ENCODE results near the gene TCEAL9. TPM values are rescaled to one million over a fixed set of nuclear protein-coding genes. Genes with fewer than 3 reads are reported as not detected.

TCEAL9 gene
- total RNA-seq, 1 donor from 2014 or later = 0.35 TPM

DNA sequence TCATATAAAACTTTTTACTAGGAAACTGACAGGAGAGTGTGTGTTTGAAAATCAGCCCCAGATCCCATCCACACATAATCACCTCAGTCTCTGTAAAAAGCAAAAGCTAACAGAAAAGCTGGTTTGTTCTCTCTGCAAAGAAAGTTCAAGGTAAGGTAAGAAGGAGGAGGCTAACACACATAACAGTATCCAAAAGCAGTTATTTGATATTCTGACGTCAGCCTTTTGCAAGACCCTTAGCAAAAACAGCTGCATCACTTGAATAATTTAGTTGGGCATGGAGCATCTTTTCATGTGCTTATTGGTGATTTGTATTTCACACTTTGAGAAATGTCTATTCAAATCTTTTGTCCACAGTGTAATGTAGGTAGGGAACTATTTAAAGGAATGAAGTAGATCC, 5.5 kb downstream of the TCEAL9 start:
- DNase-seq (no peak), ATAC-seq (ENCODE audit: low read depth) (no peak)
- no peak for TF ChIP-seq CTCF (IDR thresholded peaks at IDR 0.05)
- no peak overlapping the region for H3K4me3 Mint-ChIP-seq
- intact Hi-C loops (cut with micrococcal nuclease) = no loop called here
- ChIA-PET CTCF (no interaction called here), POLR2A (no interaction called here)
- no peak overlapping the region for H3K27ac Mint-ChIP-seq
- peaks cover 2% of the 10 kb centered on the region for H3K27me3 Mint-ChIP-seq
- no peaks in the 10 kb centered on the region for H3K9me3 Mint-ChIP-seq
- H3K4me1 Mint-ChIP-seq = no peaks in the 10 kb centered on the region
- no peaks in the 10 kb centered on the region for H3K36me3 Mint-ChIP-seq (ENCODE audit: low read depth)

GRCh38 chrX:103362474-103362873, 6.2 kb downstream of the TCEAL9 start:
- H3K36me3 Mint-ChIP-seq (ENCODE audit: low read depth) = no peaks in the 10 kb centered on the region
- POLR2A ChIA-PET = no interaction called here
- H3K4me1 Mint-ChIP-seq = no peaks in the 10 kb centered on the region
- CTCF ChIA-PET = no interaction called here
- H3K27ac Mint-ChIP-seq = no peak overlapping the region
- H3K9me3 Mint-ChIP-seq = no peaks in the 10 kb centered on the region
- ATAC-seq (ENCODE audit: low read depth) (no peak), DNase-seq (no peak)
- intact Hi-C loops (cut with micrococcal nuclease) = no loop called here
- H3K4me3 Mint-ChIP-seq = no peak overlapping the region
- no peak for TF ChIP-seq CTCF (IDR thresholded peaks at IDR 0.05)
- H3K27me3 Mint-ChIP-seq = peaks cover 2% of the 10 kb centered on the region

- no peak for DNase-seq
- intact Hi-C loops (cut with micrococcal nuclease) = no loop called here
- POLR2A ChIA-PET = no interaction called here
- peaks cover 2% of the 10 kb centered on the region for H3K27me3 Mint-ChIP-seq
- H3K4me1 Mint-ChIP-seq = no peaks in the 10 kb centered on the region
- no peaks in the 10 kb centered on the region for H3K9me3 Mint-ChIP-seq
- CTCF ChIA-PET = no interaction called here
- H3K4me3 Mint-ChIP-seq = no peak overlapping the region
- H3K27ac Mint-ChIP-seq = no peak overlapping the region
- no peaks in the 10 kb centered on the region for H3K36me3 Mint-ChIP-seq (ENCODE audit: low read depth)
- no peak for ATAC-seq (ENCODE audit: low read depth)
- no peak for TF ChIP-seq CTCF (IDR thresholded peaks at IDR 0.05)
Measured at GRCh38 chrX:103363046-103363445, 6.7 kb downstream of the TCEAL9 start.

DNA sequence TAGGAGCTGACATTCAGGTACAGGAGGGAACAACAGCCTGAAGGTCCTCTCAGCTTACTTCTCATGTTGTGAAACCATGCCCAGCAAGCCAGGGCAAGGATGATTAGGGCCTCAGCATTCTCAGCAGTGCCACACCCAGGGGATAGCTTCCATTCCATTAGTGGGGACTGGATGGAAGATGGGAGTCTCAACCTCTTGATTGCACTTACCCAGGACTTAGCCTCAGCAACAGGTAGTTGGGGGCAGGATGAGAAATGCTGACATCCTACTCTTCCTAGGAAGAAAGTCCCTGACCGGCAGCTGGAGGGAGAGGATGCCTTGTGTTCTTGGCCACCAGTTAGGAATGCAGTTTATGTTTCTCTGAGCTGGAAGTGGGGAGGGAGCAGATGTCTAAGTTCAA, 11.2 kb downstream of the TCEAL9 start:
- Mint-ChIP-seq H3K9me3 (no peaks in the 10 kb centered on the region), H3K27me3 (peaks cover 4% of the 10 kb centered on the region), H3K36me3 (ENCODE audit: low read depth) (no peaks in the 10 kb centered on the region), H3K27ac (no peak overlapping the region), H3K4me1 (no peaks in the 10 kb centered on the region), H3K4me3 (no peak overlapping the region)
- CTCF ChIA-PET = no interaction called here
- no peak for TF ChIP-seq CTCF (IDR thresholded peaks at IDR 0.05)
- ATAC-seq (ENCODE audit: low read depth) (no peak), DNase-seq (no peak)
- intact Hi-C loops (cut with micrococcal nuclease) = no loop called here
- POLR2A ChIA-PET = no interaction called here

DNA sequence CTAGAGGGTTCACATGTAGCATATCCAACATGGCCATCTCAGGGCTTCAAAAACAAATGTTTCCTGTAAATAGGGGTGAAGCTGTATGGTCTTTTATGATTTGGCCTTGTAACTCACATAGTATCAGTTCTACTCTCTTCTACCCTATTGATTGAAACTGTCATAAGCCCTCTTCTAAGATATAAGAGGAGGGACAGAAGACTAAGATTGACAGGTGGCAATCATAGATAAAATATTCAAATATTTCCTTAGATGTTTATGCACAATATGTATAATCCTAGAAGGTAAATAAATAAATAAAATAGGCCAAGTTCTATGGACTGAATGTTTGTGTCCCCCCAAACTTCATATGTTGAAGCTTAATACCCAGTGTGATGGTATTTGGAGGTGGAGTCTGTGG, 13.2 kb downstream of the TCEAL9 start:
- POLR2A ChIA-PET = no interaction called here
- peaks cover 4% of the 10 kb centered on the region for H3K27me3 Mint-ChIP-seq
- ATAC-seq (ENCODE audit: low read depth) (no peak), DNase-seq (no peak)
- TF ChIP-seq CTCF (IDR thresholded peaks at IDR 0.05) = no peak
- no peak overlapping the region for H3K4me3 Mint-ChIP-seq
- H3K9me3 Mint-ChIP-seq = no peaks in the 10 kb centered on the region
- no peak overlapping the region for H3K27ac Mint-ChIP-seq
- CTCF ChIA-PET = no interaction called here
- H3K4me1 Mint-ChIP-seq = no peaks in the 10 kb centered on the region
- intact Hi-C loops (cut with micrococcal nuclease) = no loop called here
- no peaks in the 10 kb centered on the region for H3K36me3 Mint-ChIP-seq (ENCODE audit: low read depth)
